ENCODE results near the gene PM20D2. TPM values are rescaled to one million over a fixed set of nuclear protein-coding genes. Genes with fewer than 3 reads are reported as not detected.

The PM20D2 gene
- polyA plus RNA-seq, 3 donors, result 1.2 to 2.1 (median 1.4) TPM

DNA sequence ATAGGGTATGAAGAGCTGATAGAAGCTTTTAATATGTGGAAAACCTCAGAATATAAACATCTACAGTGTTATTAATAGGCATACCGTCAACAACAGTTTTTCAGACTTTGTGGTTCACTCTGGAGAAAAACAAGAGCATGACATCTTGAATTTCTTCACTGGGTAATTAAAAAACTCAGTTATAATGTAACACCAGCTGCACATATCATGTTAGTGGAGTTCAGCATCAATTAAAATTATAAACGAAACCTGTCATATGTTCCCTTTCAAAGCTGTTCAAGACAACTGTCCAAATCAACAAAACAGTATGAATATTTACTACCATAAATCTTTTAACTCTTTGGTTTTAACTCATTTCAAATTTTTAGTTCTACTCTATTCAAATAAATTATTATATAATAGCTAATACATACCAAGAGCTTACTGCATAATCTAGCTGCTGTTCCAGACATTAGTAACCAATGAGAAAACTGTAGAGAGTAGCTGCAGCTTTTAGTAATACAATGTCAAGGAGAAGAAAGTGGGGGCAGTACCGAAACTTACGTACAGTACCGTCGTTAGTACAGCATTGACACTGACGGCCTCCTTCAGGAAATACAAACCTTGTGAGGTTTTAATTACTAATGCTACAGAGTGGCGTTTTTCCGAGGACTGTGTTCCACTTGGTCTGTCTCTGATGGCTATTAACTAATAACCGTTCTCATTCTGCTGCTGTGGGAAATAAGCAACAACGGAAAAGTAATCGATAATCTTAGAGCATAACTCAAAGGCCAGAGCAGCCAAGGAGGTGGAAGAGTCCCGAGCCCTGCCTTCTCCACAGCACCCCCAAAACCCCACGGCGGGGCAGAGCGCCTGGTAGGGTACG lies 532 bp upstream of the PM20D2 start:
- DNase-seq, result peak in 2 of 3 donors; percentile 27 to 39
- H3K9ac ChIP-seq (ENCODE audit: insufficient read depth, low read length, poor library complexity, severe bottlenecking), result peak overlapping the region; percentile 65
- no peaks in the 10 kb centered on the region for H3K27me3 ChIP-seq (ENCODE audit: control insufficient read depth in 2 of 2, insufficient read depth in 2 of 2, low read length in 2 of 2)
- no peak overlapping the region for H3K27ac ChIP-seq (ENCODE audit: low read depth in 1 of 2, low read length in 2 of 2)
- peaks cover 40% of the 10 kb centered on the region for H3K79me2 ChIP-seq (ENCODE audit: insufficient read depth, low read length)
- no peaks in the 10 kb centered on the region for H3K27me3 Mint-ChIP-seq (ENCODE audit: low read depth in 3 of 3)
- TF ChIP-seq, protein P1, sequence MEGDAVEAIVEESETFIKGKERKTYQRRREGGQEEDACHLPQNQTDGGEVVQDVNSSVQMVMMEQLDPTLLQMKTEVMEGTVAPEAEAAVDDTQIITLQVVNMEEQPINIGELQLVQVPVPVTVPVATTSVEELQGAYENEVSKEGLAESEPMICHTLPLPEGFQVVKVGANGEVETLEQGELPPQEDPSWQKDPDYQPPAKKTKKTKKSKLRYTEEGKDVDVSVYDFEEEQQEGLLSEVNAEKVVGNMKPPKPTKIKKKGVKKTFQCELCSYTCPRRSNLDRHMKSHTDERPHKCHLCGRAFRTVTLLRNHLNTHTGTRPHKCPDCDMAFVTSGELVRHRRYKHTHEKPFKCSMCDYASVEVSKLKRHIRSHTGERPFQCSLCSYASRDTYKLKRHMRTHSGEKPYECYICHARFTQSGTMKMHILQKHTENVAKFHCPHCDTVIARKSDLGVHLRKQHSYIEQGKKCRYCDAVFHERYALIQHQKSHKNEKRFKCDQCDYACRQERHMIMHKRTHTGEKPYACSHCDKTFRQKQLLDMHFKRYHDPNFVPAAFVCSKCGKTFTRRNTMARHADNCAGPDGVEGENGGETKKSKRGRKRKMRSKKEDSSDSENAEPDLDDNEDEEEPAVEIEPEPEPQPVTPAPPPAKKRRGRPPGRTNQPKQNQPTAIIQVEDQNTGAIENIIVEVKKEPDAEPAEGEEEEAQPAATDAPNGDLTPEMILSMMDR (IDR thresholded peaks at IDR 0.05), result no peak
- no peaks in the 10 kb centered on the region for H3K9me3 Mint-ChIP-seq
- H3K36me3 ChIP-seq (replicated peaks in 1 of 2; ENCODE audit: control insufficient read depth in 1 of 2, insufficient read depth in 2 of 2, low read length in 2 of 2), result no peaks in the 10 kb centered on the region
- H3K4me3 ChIP-seq (replicated peaks in 1 of 3; ENCODE audit: low read depth in 2 of 3, low read length in 3 of 3), result peak overlapping the region; percentile 33 to 77 (median 72)
- peak overlapping the region in 4 of 7 donors; percentile 45 to 65 (median 54) for H3K27ac Mint-ChIP-seq
- peaks cover 13% of the 10 kb centered on the region for H3K4me1 Mint-ChIP-seq
- peak overlapping the region; percentile 88 for H2AFZ ChIP-seq (ENCODE audit: insufficient read depth, low read depth, low read length, poor library complexity, severe bottlenecking)
- H4K20me1 ChIP-seq (ENCODE audit: insufficient read depth, low read length), result no peaks in the 10 kb centered on the region
- H3K36me3 Mint-ChIP-seq, result peaks cover 0 to 3% of the 10 kb centered on the region in 2 donors
- H3K4me3 Mint-ChIP-seq, result peak overlapping the region; percentile 83 to 90
- H3K4me2 ChIP-seq (replicated peaks; ENCODE audit: extremely low read depth, low read length, poor library complexity, severe bottlenecking), result peak overlapping the region; percentile 90
- intact Hi-C loops (cut with micrococcal nuclease), result loop anchor here in 1 of 2 donors (5.0 kb wide), 1 partner anchor 163 kb away; no protein-coding TSS in a partner anchor
- peaks cover 8 to 21% of the 10 kb centered on the region in 2 donors for H3K4me1 ChIP-seq (ENCODE audit: control insufficient read depth in 1 of 2, insufficient read depth in 2 of 2, low read length in 2 of 2)
- H3K9me3 ChIP-seq (replicated peaks in 1 of 2; ENCODE audit: control insufficient read depth in 1 of 2, insufficient read depth in 1 of 2, low read length in 2 of 2), result no peaks in the 10 kb centered on the region
- 0% methylated on average over 13 of the region's 17 CpGs for WGBS (ENCODE audit: insufficient coverage)

- Mint-ChIP-seq H3K27ac (peak overlapping the region in 1 of 7 donors; percentile 73), H3K4me3 (peak overlapping the region; percentile 62 to 78), H3K27me3 (ENCODE audit: low read depth in 3 of 3) (peaks cover 0 to 3% (median 0%) of the 10 kb centered on the region in 3 donors), H3K9me3 (no peaks in the 10 kb centered on the region), H3K4me1 (peaks cover 13% of the 10 kb centered on the region), H3K36me3 (peaks cover 4 to 5% of the 10 kb centered on the region in 2 donors)
- TF ChIP-seq, protein P1 (IDR thresholded peaks at IDR 0.05), result no peak
- Histone ChIP-seq H3K36me3 (replicated peaks in 1 of 2; ENCODE audit: control insufficient read depth in 1 of 2, insufficient read depth in 2 of 2, low read length in 2 of 2) (no peaks in the 10 kb centered on the region), H3K4me2 (replicated peaks; ENCODE audit: extremely low read depth, low read length, poor library complexity, severe bottlenecking) (peak overlapping the region; percentile 90), H3K27me3 (ENCODE audit: control insufficient read depth in 2 of 2, insufficient read depth in 2 of 2, low read length in 2 of 2) (no peaks in the 10 kb centered on the region), H3K4me1 (ENCODE audit: control insufficient read depth in 1 of 2, insufficient read depth in 2 of 2, low read length in 2 of 2) (peaks cover 8 to 21% of the 10 kb centered on the region in 2 donors), H3K27ac (ENCODE audit: low read depth in 1 of 2, low read length in 2 of 2) (peak overlapping the region in 1 of 2 donors; percentile 3), H3K9ac (ENCODE audit: insufficient read depth, low read length, poor library complexity, severe bottlenecking) (peak overlapping the region; percentile 65), H3K4me3 (replicated peaks in 1 of 3; ENCODE audit: low read depth in 2 of 3, low read length in 3 of 3) (peak overlapping the region; percentile 33 to 77 (median 72)), H2AFZ (ENCODE audit: insufficient read depth, low read depth, low read length, poor library complexity, severe bottlenecking) (peak overlapping the region; percentile 88), H4K20me1 (ENCODE audit: insufficient read depth, low read length) (no peaks in the 10 kb centered on the region), H3K9me3 (replicated peaks in 1 of 2; ENCODE audit: control insufficient read depth in 1 of 2, insufficient read depth in 1 of 2, low read length in 2 of 2) (no peaks in the 10 kb centered on the region), H3K79me2 (ENCODE audit: insufficient read depth, low read length) (peaks cover 45% of the 10 kb centered on the region)
- peak in 1 of 3 donors; percentile 16 for DNase-seq
- intact Hi-C loops (cut with micrococcal nuclease), result loop anchor here in 1 of 2 donors (5.0 kb wide), 1 partner anchor 165 kb away; no protein-coding TSS in a partner anchor
- WGBS (ENCODE audit: insufficient coverage), result 13% methylated on average over 10 of the region's 26 CpGs
Measured at GRCh38 chr6:89146718-89147700, 1.2 kb downstream of the PM20D2 start.

Measured in CD14-positive monocyte (primary cell).